IPS-20b (cell line): ENCODE data around the gene SLC25A53.
"Not testable (repeated sequence)": the region's sequence is repeated elsewhere in the genome, so short reads cannot be mapped to it uniquely, and the experiment has no call there.

Experiments
- H3K27ac ChIP-seq: one replicate; pipeline ENCODE4 v1.5.1; 2013; ENCODE audit warnings: low read length
- H3K27me3 ChIP-seq: 2 replicates; pipeline ENCODE4 v1.6.1; 2013; ENCODE audit warnings: mild to moderate bottlenecking, low read length, inconsistent platforms; ENCODE audit not compliant: insufficient read depth
- H3K36me3 ChIP-seq: 2 replicates; pipeline ENCODE4 v1.6.1; 2013; ENCODE audit warnings: low read depth, mild to moderate bottlenecking, inconsistent platforms, low read length, moderate library complexity; ENCODE audit not compliant: insufficient read depth
- H3K4me1 ChIP-seq: 2 replicates; pipeline ENCODE4 v1.6.1; 2013; ENCODE audit warnings: mild to moderate bottlenecking, control low read depth, inconsistent platforms, low read length, moderate library complexity; ENCODE audit not compliant: insufficient read depth
- H3K4me3 ChIP-seq: 2 replicates; pipeline ENCODE4 v1.5.1; 2013; ENCODE audit warnings: mild to moderate bottlenecking, low read length, inconsistent platforms
- H3K9ac ChIP-seq: 2 replicates; pipeline ENCODE4 v1.6.1; 2013; ENCODE audit warnings: low read depth, mild to moderate bottlenecking, inconsistent platforms, low read length, moderate library complexity
- H3K9me3 ChIP-seq: 2 replicates; pipeline ENCODE4 v1.6.1; 2013; ENCODE audit warnings: mild to moderate bottlenecking, low read depth, low read length, inconsistent platforms; ENCODE audit not compliant: insufficient read depth

The SLC25A53 gene

GRCh38 chrX:104126856-104127255 is 30.0 kb downstream of the SLC25A53 start:
- Histone ChIP-seq H3K4me1 (no peaks in the 10 kb centered on the region), H3K9ac (no peak overlapping the region), H3K36me3 (no peaks in the 10 kb centered on the region), H3K9me3 (no peaks in the 10 kb centered on the region), H3K27me3 (no peaks in the 10 kb centered on the region), H3K4me3 (no peak overlapping the region), H3K27ac (no peak overlapping the region)

DNA sequence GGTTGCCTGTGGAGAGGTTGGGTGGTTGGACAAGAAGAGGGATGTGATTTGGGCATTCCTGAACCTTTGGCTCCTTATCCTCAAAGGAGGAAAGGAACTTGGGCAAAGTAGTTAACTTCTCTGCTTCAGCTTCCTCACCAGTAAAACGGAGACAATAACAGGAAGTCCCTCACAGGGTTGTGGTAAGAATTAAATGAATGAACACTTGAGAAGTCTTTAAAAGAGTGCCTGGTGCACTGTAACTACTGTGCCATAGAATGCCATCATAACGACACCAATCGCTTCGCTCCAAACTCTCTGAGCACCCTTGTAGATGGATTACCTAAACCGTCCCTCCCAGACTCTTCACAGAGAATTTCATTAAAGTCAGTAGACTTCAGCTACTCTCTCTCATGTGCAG is 34.0 kb downstream of the SLC25A53 start:
- Histone ChIP-seq H3K9ac (no peak overlapping the region), H3K4me1 (peaks cover 3% of the 10 kb centered on the region), H3K36me3 (no peaks in the 10 kb centered on the region), H3K27me3 (no peaks in the 10 kb centered on the region), H3K9me3 (no peaks in the 10 kb centered on the region), H3K27ac (no peak overlapping the region), H3K4me3 (no peak overlapping the region)

DNA sequence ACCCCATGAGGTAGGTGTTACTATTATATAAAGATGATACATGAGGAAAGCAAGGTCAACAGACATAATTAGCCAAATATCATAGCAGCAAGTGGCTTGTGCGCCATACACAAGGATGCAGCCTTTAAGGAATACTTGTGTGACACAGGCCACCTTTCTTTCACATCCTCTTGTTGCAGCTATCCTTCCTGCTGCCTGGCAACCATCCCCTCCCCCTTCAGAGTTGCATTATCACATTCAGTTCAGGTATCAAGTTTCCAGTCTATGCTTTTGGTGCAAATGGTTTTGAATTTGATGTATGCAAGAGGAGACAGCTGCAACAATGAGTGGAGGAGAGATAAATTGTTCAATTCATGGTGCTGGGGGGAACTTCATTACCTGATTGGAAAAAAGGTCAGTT is 38.0 kb downstream of the SLC25A53 start:
- Histone ChIP-seq H3K9ac (no peak overlapping the region), H3K4me1 (peaks cover 3% of the 10 kb centered on the region), H3K27me3 (peaks cover 6% of the 10 kb centered on the region; the same call in 1 of the 2 replicates), H3K9me3 (no peaks in the 10 kb centered on the region), H3K36me3 (no peaks in the 10 kb centered on the region), H3K27ac (no peak overlapping the region), H3K4me3 (no peak overlapping the region)

GRCh38 chrX:104117759-104118158 is 39.0 kb downstream of the SLC25A53 start:
- H3K9ac ChIP-seq: no peak overlapping the region
- no peak overlapping the region for H3K4me3 ChIP-seq
- H3K4me1 ChIP-seq: peaks cover 3% of the 10 kb centered on the region
- H3K9me3 ChIP-seq: no peaks in the 10 kb centered on the region
- peaks cover 6% of the 10 kb centered on the region; the same call in 1 of the 2 replicates for H3K27me3 ChIP-seq
- H3K36me3 ChIP-seq: no peaks in the 10 kb centered on the region
- no peak overlapping the region for H3K27ac ChIP-seq

DNA sequence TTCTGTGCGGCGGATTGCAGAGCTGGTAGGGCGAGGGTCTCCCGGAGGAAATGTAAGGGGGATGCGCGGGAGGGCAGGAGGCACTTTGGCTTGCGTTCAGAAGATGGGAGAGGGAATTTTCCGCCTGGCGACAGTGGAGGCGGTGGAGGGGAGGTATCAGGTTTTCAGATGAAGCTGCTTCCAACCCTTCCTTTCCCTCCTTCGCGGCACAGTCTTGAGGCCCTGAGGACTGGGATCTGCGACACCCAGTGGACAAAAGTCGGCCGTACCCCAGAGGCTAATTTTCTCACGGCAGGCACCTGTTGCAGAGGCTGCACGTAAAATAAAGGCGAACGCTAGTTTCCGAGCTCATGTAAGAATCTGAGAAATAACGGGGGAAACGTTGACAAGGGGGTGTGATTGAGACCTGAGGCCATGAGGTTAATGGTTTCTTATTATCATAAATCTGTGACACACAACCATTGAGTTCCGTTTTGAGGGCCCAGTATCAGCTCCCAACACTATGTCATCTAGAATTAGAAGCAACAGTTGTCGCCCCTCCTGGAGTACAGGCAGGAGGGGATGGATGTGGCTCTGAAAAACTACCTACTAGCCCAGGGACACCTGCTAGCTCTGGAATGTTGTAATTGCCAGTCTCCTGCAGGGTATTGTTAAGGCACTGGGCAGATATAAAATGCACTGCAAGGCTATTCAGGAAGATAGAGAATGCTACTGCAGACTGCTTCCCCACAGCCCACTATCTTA is 43.4 kb downstream of the SLC25A53 start:
- H3K4me3 ChIP-seq: peak overlapping the region; percentile 86
- H3K9ac ChIP-seq: peak overlapping the region; percentile 76; the same call in 1 of the 2 replicates
- H3K27ac ChIP-seq: no peak overlapping the region

DNA sequence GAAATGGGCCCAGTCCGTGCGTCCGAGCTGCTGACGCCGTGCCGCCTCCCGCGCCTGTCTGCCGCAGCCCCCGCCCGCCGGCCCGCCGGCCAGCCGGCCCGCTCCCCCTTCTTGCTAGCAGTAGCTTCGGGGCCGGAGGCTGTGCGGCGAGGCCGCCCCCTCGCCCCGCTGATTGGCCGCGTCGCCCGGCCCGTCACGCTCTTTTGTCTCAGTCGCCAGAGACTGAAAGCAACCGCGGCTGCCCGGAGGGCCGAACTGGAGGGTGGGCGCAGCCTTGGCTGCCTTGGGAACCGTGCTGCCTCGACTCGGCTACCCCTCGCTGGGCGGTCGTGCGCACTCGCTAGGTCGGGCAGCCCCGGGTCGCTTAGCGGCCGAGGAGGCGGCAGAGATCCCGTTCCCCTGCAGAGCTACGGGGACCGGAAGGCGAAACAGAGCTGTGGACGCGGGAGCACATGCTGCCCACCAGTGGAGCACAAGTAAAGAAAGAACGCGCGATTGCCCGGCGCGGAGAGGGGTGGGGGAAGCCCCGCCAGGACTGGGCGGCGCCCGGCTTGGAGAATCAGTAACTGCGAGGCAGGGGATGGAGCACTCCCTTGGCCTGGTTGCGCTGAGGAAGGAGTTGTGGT is 44.4 kb downstream of the SLC25A53 start, which contains the start of gene ZCCHC18:
Gene ZCCHC18 (plus strand): TSS at position 198 of the 626 bp plus-strand sequence. CDS start 1,589 bp downstream, outside the sequence.
- Histone ChIP-seq H3K9ac (peak within 1 kb of the TSS; percentile 85), H3K9me3 (no peaks in the 10 kb centered on the region), H3K4me3 (peak within 1 kb of the TSS; percentile 86), H3K4me1 (no peaks in the 10 kb centered on the region), H3K27me3 (peaks cover 6% of the 10 kb centered on the region; the same call in 1 of the 2 replicates), H3K27ac (no peak within 1 kb of the TSS), H3K36me3 (no peaks in the 10 kb centered on the region)

More for the DNA sequence above, 43.4 kb downstream of the SLC25A53 start:
- no peaks in the 10 kb centered on the region for H3K36me3 ChIP-seq
- no peaks in the 10 kb centered on the region for H3K9me3 ChIP-seq
- H3K27me3 ChIP-seq: peaks cover 6% of the 10 kb centered on the region; the same call in 1 of the 2 replicates
- no peaks in the 10 kb centered on the region for H3K4me1 ChIP-seq

DNA sequence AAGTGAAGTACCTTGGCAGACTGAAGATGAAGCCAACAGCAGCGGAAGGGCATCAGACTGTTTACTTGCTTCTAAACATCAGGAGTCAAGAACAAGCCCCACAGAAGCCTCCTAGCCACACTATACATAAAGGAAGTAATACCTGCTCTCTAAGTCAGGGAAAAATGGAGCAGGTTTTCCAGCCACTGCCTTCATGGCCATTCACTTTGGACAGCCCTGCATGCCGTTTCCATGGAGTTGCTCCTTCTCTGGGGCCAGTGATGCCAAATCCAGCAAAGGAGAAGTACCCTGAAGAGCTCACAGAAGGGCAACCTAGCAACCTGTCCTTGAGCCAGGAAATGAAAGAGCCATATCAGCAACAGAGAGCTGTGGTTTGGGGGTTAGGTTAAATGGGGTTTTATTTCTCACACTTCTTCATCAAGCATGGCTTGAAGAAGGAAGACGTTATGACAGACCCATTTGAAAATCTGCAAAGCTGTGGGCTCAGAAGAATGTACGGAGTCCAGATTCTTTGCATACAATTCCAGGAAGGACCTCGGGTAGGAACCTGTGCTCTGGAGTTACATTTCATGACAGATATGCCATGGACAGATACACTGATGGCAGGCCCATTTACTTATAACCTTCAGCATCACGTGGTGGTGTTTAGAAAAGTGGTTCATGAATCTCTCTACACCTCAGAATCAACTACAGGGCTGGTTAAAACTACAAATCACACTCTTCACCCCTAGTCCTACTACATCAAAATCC is 46.1 kb downstream of the SLC25A53 start:
- H3K36me3 ChIP-seq, H3K27me3 ChIP-seq, H3K4me3 ChIP-seq, H3K27ac ChIP-seq, H3K9me3 ChIP-seq, H3K9ac ChIP-seq, H3K4me1 ChIP-seq: not testable (repeated sequence)

DNA sequence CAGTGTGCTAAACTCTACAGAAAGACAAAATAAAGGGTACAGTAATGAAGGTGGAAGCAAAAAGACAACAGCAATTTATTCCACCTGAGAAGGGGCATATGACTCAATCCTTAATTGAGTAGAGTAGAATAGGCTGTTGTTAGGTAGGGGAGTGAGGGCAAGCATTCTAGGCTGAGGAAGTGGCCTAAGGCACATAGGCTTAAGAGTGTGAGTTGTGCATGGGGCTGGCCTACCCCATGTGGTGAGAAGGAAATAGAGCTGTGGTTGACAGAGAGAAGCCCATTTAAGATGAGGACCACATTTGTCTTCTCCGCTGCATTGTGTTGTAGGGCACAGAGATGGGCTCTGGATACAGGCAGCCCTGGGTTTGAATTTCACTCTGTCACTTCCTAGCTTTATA is 47.9 kb downstream of the SLC25A53 start:
- Histone ChIP-seq H3K4me3 (no peak overlapping the region), H3K36me3 (no peaks in the 10 kb centered on the region), H3K27ac (no peak overlapping the region), H3K9me3 (no peaks in the 10 kb centered on the region), H3K27me3 (peaks cover 1% of the 10 kb centered on the region; the same call in 1 of the 2 replicates), H3K9ac (no peak overlapping the region), H3K4me1 (no peaks in the 10 kb centered on the region)

DNA sequence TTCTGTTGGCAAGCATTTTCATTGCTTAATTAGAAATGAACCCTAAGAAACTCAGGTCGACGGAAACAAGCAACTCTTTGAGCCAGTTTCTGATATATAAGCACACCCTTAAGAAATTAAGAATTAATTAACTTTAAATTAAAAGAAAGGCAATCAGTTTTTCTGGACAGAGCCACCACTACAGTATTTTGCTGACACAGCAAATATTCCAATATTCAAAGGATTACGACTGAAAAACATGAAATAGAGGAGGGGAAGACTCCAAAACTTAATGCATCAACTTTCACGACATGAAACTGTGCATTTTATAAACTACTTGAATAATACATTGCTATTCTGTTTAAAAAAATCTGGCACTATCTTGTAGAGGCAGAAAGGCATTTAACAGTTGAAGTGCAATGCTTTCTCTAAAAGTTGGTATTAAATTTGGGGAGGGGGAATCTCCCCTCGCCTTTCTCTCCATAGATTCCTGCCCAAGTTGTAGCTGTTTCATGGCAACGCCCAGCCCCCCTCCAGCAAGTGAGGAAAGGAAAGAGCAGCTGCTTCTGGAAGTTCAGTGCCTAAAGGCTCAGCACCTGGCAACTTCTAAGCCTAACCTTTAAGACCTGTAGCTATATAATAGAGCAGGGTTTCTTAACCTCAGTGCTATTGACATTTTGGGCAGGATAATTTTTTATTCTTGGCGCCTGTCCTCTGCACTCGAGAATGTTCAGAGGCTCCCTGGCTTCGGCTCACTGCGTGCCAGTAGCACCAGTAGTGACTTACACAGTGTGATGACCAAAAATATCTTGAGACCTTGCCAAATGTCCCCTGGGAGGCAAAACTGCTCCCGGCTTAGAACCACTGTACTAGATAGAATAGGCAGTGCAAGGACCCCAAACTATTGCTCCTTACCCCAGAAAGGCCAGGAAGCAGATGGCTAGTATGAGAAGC is 51.2 kb downstream of the SLC25A53 start:
- Histone ChIP-seq H3K27me3 (no peaks in the 10 kb centered on the region), H3K36me3 (no peaks in the 10 kb centered on the region), H3K27ac (no peak overlapping the region), H3K9ac (no peak overlapping the region), H3K4me3 (no peak overlapping the region), H3K9me3 (no peaks in the 10 kb centered on the region), H3K4me1 (no peaks in the 10 kb centered on the region)

DNA sequence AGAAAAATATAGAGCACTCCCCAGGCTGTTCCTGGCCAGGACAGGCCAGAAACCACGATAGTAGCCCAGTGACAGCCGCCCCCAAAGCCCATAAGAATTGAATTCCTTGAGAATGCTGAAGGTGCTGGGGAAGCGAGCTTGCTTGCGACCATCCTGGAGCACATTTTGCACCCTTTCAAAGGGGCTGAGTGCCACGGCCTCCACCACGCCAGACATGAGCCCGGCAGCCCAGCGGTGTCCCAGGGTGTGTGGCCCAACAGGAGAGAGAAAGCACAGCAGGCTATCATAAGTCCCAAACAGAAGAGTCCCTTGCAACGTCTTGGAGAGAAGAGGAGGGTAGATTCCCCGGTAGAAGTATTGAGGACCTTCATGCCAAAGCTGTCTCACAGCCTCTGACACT is 52.1 kb downstream of the SLC25A53 start:
- no peak overlapping the region for H3K9ac ChIP-seq
- no peaks in the 10 kb centered on the region for H3K36me3 ChIP-seq
- no peak overlapping the region for H3K27ac ChIP-seq
- H3K9me3 ChIP-seq: no peaks in the 10 kb centered on the region
- H3K4me1 ChIP-seq: no peaks in the 10 kb centered on the region
- no peak overlapping the region for H3K4me3 ChIP-seq
- H3K27me3 ChIP-seq: no peaks in the 10 kb centered on the region

GRCh38 chrX:104098919-104099318 is 57.9 kb downstream of the SLC25A53 start:
- no peaks in the 10 kb centered on the region for H3K4me1 ChIP-seq
- H3K9ac ChIP-seq: no peak overlapping the region
- no peaks in the 10 kb centered on the region for H3K9me3 ChIP-seq
- H3K27ac ChIP-seq: no peak overlapping the region
- H3K27me3 ChIP-seq: no peaks in the 10 kb centered on the region
- no peak overlapping the region for H3K4me3 ChIP-seq
- H3K36me3 ChIP-seq: no peaks in the 10 kb centered on the region
